AG09309 (cell line): ENCODE results near the gene GINS3.

ENCODE experiments used
- DNase-seq: peaks from one replicate; pipeline ENCODE4 v3.0.0-alpha.2; 2010; ENCODE audit warnings: low read depth
- H3K4me3 ChIP-seq: 2 replicates; pipeline ENCODE4 v1.5.1; 2011; ENCODE audit warnings: mild to moderate bottlenecking, low read depth, low read length, moderate library complexity; ENCODE audit not compliant: control insufficient read depth
- TF ChIP-seq, protein P1 (sequence below): IDR thresholded peaks from 2 replicates; pipeline ENCODE4 v1.5.1; 2011; ENCODE audit warnings: mild to moderate bottlenecking, low read depth, low read length, inconsistent platforms; ENCODE audit not compliant: insufficient read depth, control insufficient read depth; ENCODE audit errors: missing control alignments

Gene GINS3

DNA sequence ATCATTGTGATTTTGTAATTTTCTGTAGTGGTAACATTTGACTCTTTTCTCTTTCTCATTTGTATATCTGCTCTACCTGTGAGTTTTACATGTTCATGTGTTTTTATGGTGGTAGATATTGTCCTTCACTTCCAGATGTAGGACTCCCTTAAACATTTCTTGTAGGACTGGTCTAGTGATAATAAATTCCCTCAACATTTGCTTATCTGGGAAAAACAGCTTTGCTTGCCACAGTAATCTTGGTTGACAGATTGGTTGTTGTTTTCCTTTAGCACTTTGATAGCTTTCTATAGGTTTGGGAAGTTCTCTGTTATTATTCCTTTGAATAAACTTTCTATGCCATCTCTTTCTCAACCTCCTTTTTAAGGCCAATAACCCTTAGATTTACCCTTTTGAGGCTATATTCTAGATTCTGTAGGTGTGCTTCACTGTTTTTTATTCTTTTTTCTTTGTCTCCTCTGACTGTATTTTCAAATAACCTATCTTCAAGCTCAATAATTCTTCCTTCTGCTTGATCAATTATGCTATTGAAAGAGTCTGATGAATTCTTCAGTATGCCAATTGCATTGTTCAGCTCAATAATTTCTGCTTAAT lies 32.1 kb upstream of the GINS3 start:
- TF ChIP-seq, protein P1, sequence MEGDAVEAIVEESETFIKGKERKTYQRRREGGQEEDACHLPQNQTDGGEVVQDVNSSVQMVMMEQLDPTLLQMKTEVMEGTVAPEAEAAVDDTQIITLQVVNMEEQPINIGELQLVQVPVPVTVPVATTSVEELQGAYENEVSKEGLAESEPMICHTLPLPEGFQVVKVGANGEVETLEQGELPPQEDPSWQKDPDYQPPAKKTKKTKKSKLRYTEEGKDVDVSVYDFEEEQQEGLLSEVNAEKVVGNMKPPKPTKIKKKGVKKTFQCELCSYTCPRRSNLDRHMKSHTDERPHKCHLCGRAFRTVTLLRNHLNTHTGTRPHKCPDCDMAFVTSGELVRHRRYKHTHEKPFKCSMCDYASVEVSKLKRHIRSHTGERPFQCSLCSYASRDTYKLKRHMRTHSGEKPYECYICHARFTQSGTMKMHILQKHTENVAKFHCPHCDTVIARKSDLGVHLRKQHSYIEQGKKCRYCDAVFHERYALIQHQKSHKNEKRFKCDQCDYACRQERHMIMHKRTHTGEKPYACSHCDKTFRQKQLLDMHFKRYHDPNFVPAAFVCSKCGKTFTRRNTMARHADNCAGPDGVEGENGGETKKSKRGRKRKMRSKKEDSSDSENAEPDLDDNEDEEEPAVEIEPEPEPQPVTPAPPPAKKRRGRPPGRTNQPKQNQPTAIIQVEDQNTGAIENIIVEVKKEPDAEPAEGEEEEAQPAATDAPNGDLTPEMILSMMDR, result no peak
- DNase-seq, result no peak
- no peak overlapping the region for H3K4me3 ChIP-seq

- no peak overlapping the region for H3K4me3 ChIP-seq
- no peak for DNase-seq
- TF ChIP-seq, protein P1, result no peak
Measured at GRCh38 chr16:58361726-58362125, 30.5 kb upstream of the GINS3 start.

GRCh38 chr16:58363746-58364393 lies 28.4 kb upstream of the GINS3 start:
- TF ChIP-seq, protein P1, result no peak
- H3K4me3 ChIP-seq, result no peak overlapping the region
- DNase-seq, result no peak

DNA sequence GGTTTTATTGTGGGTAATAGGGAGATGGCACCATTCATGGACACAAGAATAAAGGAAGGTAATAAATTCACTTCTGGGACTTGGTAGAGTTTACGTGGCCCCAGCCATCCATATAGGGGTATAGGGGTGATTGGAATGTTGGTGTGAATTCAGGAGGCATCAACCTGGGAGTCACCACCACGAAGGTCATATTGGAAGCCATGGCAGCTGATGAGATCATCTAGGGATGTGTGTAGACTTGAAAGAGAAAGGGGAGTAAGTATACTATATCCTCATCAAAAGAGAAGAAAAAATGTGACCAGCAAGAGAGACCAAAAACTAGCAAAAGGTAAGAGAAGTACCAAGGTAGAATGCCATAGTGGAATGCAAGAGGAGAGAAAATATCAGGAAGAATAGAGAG lies 26.6 kb upstream of the GINS3 start:
- no peak for DNase-seq
- TF ChIP-seq, protein P1, result no peak
- no peak overlapping the region for H3K4me3 ChIP-seq

DNA sequence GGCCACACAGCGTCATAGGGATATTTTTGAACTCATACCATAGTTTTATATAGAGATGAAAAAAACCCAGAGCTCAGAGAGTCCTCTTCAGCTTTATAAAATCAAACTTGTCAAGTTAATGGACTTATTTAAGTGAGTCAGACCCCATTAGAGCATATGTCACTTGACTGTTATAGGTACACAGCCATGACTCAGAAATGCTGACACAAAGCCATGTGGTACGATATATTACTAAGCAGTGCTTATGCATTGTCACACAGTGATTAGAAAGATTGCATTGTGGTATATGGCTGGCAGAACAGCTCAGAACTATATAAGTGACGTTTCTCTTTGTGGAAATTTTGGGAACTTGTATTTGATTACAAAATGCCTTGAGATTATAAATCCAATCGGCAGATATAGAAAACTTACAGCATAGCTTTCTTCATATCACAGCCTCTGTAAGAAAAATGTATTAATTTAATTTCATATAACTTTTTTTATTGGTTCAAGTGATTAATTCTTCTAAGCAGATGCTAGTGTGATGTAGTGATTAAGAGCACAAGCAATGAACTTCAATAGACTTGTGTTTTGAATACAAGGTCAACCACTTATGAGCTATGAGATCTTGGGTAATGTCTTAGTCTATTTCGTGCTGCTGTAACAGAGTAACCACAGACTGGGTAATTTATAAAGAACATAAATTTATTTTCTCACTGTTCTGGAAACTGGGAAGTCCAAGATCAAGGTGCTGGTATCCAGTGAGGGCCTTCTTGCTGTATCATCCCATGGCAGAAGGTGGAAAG lies 25.8 kb upstream of the GINS3 start:
- TF ChIP-seq, protein P1, result no peak
- H3K4me3 ChIP-seq, result no peak overlapping the region
- no peak for DNase-seq

- no peak for DNase-seq
- TF ChIP-seq, protein P1, result no peak
- H3K4me3 ChIP-seq, result no peak overlapping the region
Measured at GRCh38 chr16:58367252-58367651, 25.0 kb upstream of the GINS3 start.
